ENCODE results near the gene SLC35F6.

SLC35F6 gene

GRCh38 chr2:26763019-26763418, 1.1 kb upstream of the SLC35F6 start:
- H2BK120ac ChIP-seq (ENCODE audit: low read depth, low read length), result no peak overlapping the region
- peaks cover 0 to 24% of the 10 kb centered on the region in 2 donors for H3K36me3 ChIP-seq (replicated peaks in 1 of 2; ENCODE audit: control insufficient read depth in 2 of 2, insufficient read depth in 2 of 2, low read length in 2 of 2)
- H3K14ac ChIP-seq (ENCODE audit: low read length), result no peak overlapping the region
- no peaks in the 10 kb centered on the region for H3K27me3 ChIP-seq (ENCODE audit: control insufficient read depth in 3 of 3, insufficient read depth in 3 of 3, low read depth in 1 of 3, low read length in 3 of 3)
- H2BK12ac ChIP-seq (ENCODE audit: low read length), result no peak overlapping the region
- H3K9me3 ChIP-seq (replicated peaks in 1 of 2; ENCODE audit: control insufficient read depth in 2 of 2, insufficient read depth in 1 of 2, low read depth in 1 of 2, low read length in 2 of 2), result no peaks in the 10 kb centered on the region
- H3K4me3 ChIP-seq (ENCODE audit: low read length in 2 of 2), result no peak overlapping the region
- H3K23ac ChIP-seq (ENCODE audit: low read depth, low read length, poor library complexity), result no peak overlapping the region
- no peak overlapping the region for H4K91ac ChIP-seq (ENCODE audit: low read depth, low read length, poor library complexity)
- no peak overlapping the region for H3K27ac ChIP-seq (replicated peaks; ENCODE audit: low read length)
- no peak overlapping the region for H2BK15ac ChIP-seq (ENCODE audit: low read length)
- no peak overlapping the region for H3K4ac ChIP-seq (ENCODE audit: low read length)
- no peak overlapping the region for H2AK5ac ChIP-seq (ENCODE audit: low read depth, low read length)
- H4K8ac ChIP-seq (ENCODE audit: low read depth, low read length), result no peak overlapping the region
- peaks cover 13 to 35% of the 10 kb centered on the region in 2 donors for H3K4me1 ChIP-seq (ENCODE audit: control insufficient read depth in 2 of 2, insufficient read depth in 1 of 2, low read depth in 1 of 2, low read length in 2 of 2)
- no peak overlapping the region for H3K18ac ChIP-seq (ENCODE audit: low read length)
- no peak for DNase-seq (ENCODE audit: low spot score)
- H3K9ac ChIP-seq (ENCODE audit: low read depth, low read length, poor library complexity), result no peak overlapping the region
- no peak overlapping the region for H2BK5ac ChIP-seq (ENCODE audit: low read length)
- H2AFZ ChIP-seq (ENCODE audit: low read length), result no peak overlapping the region
- H3K4me2 ChIP-seq (ENCODE audit: insufficient read depth, low read length, poor library complexity, severe bottlenecking), result no peak overlapping the region
- no peaks in the 10 kb centered on the region for H3K79me1 ChIP-seq (ENCODE audit: low read depth, low read length)
- WGBS, 2 donors (ENCODE audit: extremely low coverage in 2 of 2, insufficient read length in 2 of 2, insufficient replicate concordance in 1 of 2), result no CpG with 5 or more reads among the region's 10 CpGs

DNA sequence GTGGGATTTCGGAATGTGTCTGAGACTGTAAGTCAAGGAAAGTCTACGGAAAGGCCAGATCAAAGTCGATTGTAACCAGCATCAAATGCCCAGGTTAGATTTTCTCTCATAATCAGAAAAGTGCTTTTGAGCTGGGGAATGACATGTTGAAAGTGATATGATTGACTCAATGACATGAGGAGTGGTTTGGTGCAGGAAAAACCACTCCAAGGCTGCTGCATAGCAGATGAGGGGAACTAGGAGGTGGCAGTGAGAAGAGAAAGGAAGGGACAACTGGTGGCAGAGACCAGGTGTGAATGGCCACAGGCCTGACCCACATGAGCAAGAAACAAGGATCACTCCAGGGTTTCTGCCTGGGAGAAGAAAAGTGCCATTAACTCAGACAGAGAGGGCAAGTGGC, 822 bp downstream of the SLC35F6 start:
- no peak overlapping the region for H3K18ac ChIP-seq (ENCODE audit: low read length)
- H2BK15ac ChIP-seq (ENCODE audit: low read length), result no peak overlapping the region
- no peaks in the 10 kb centered on the region for H3K27me3 ChIP-seq (ENCODE audit: control insufficient read depth in 3 of 3, insufficient read depth in 3 of 3, low read depth in 1 of 3, low read length in 3 of 3)
- H2BK5ac ChIP-seq (ENCODE audit: low read length), result no peak overlapping the region
- no peak overlapping the region for H3K27ac ChIP-seq (replicated peaks; ENCODE audit: low read length)
- peaks cover 3% of the 10 kb centered on the region for H3K79me1 ChIP-seq (ENCODE audit: low read depth, low read length)
- peaks cover 0 to 38% of the 10 kb centered on the region in 2 donors for H3K36me3 ChIP-seq (replicated peaks in 1 of 2; ENCODE audit: control insufficient read depth in 2 of 2, insufficient read depth in 2 of 2, low read length in 2 of 2)
- H4K91ac ChIP-seq (ENCODE audit: low read depth, low read length, poor library complexity), result no peak overlapping the region
- H3K4me2 ChIP-seq (ENCODE audit: insufficient read depth, low read length, poor library complexity, severe bottlenecking), result peak overlapping the region; percentile 88
- H3K9me3 ChIP-seq (replicated peaks in 1 of 2; ENCODE audit: control insufficient read depth in 2 of 2, insufficient read depth in 1 of 2, low read depth in 1 of 2, low read length in 2 of 2), result no peaks in the 10 kb centered on the region
- no CpG with 5 or more reads among the region's 3 CpGs for WGBS, 2 donors (ENCODE audit: extremely low coverage in 2 of 2, insufficient read length in 2 of 2, insufficient replicate concordance in 1 of 2)
- peak overlapping the region; percentile 90 for H3K9ac ChIP-seq (ENCODE audit: low read depth, low read length, poor library complexity)
- H3K4me1 ChIP-seq (ENCODE audit: control insufficient read depth in 2 of 2, insufficient read depth in 1 of 2, low read depth in 1 of 2, low read length in 2 of 2), result peaks cover 7 to 34% of the 10 kb centered on the region in 2 donors
- H2AK5ac ChIP-seq (ENCODE audit: low read depth, low read length), result no peak overlapping the region
- H3K23ac ChIP-seq (ENCODE audit: low read depth, low read length, poor library complexity), result no peak overlapping the region
- peak overlapping the region; percentile 87 for H2AFZ ChIP-seq (ENCODE audit: low read length)
- no peak overlapping the region for H2BK120ac ChIP-seq (ENCODE audit: low read depth, low read length)
- no peak overlapping the region for H2BK12ac ChIP-seq (ENCODE audit: low read length)
- no peak overlapping the region for H3K4ac ChIP-seq (ENCODE audit: low read length)
- H3K4me3 ChIP-seq (ENCODE audit: low read length in 2 of 2), result peak overlapping the region; percentile 89 to 92
- DNase-seq (ENCODE audit: low spot score), result no peak
- no peak overlapping the region for H4K8ac ChIP-seq (ENCODE audit: low read depth, low read length)
- H3K14ac ChIP-seq (ENCODE audit: low read length), result no peak overlapping the region

GRCh38 chr2:26765475-26766200, 1.6 kb downstream of the SLC35F6 start:
- H2AFZ ChIP-seq (ENCODE audit: low read length), result no peak overlapping the region
- H3K23ac ChIP-seq (ENCODE audit: low read depth, low read length, poor library complexity), result no peak overlapping the region
- no peak overlapping the region for H2BK5ac ChIP-seq (ENCODE audit: low read length)
- no peak overlapping the region for H2BK15ac ChIP-seq (ENCODE audit: low read length)
- H3K4me1 ChIP-seq (ENCODE audit: control insufficient read depth in 2 of 2, insufficient read depth in 1 of 2, low read depth in 1 of 2, low read length in 2 of 2), result peaks cover 7 to 34% of the 10 kb centered on the region in 2 donors
- no peak overlapping the region for H3K14ac ChIP-seq (ENCODE audit: low read length)
- no peak overlapping the region for H4K91ac ChIP-seq (ENCODE audit: low read depth, low read length, poor library complexity)
- H2BK120ac ChIP-seq (ENCODE audit: low read depth, low read length), result no peak overlapping the region
- H3K18ac ChIP-seq (ENCODE audit: low read length), result no peak overlapping the region
- no peak overlapping the region for H3K9ac ChIP-seq (ENCODE audit: low read depth, low read length, poor library complexity)
- H3K36me3 ChIP-seq (replicated peaks in 1 of 2; ENCODE audit: control insufficient read depth in 2 of 2, insufficient read depth in 2 of 2, low read length in 2 of 2), result peaks cover 0 to 41% of the 10 kb centered on the region in 2 donors
- H4K8ac ChIP-seq (ENCODE audit: low read depth, low read length), result no peak overlapping the region
- H3K9me3 ChIP-seq (replicated peaks in 1 of 2; ENCODE audit: control insufficient read depth in 2 of 2, insufficient read depth in 1 of 2, low read depth in 1 of 2, low read length in 2 of 2), result no peaks in the 10 kb centered on the region
- DNase-seq (ENCODE audit: low spot score), result no peak
- WGBS, 2 donors (ENCODE audit: extremely low coverage in 2 of 2, insufficient read length in 2 of 2, insufficient replicate concordance in 1 of 2), result no CpG with 5 or more reads among the region's 10 CpGs
- no peak overlapping the region for H3K4me2 ChIP-seq (ENCODE audit: insufficient read depth, low read length, poor library complexity, severe bottlenecking)
- no peak overlapping the region for H2AK5ac ChIP-seq (ENCODE audit: low read depth, low read length)
- peak overlapping the region in 1 of 2 donors; percentile 92 for H3K4me3 ChIP-seq (ENCODE audit: low read length in 2 of 2)
- H2BK12ac ChIP-seq (ENCODE audit: low read length), result no peak overlapping the region
- no peak overlapping the region for H3K27ac ChIP-seq (replicated peaks; ENCODE audit: low read length)
- no peak overlapping the region for H3K4ac ChIP-seq (ENCODE audit: low read length)
- no peaks in the 10 kb centered on the region for H3K27me3 ChIP-seq (ENCODE audit: control insufficient read depth in 3 of 3, insufficient read depth in 3 of 3, low read depth in 1 of 3, low read length in 3 of 3)
- peaks cover 3% of the 10 kb centered on the region for H3K79me1 ChIP-seq (ENCODE audit: low read depth, low read length)

DNA sequence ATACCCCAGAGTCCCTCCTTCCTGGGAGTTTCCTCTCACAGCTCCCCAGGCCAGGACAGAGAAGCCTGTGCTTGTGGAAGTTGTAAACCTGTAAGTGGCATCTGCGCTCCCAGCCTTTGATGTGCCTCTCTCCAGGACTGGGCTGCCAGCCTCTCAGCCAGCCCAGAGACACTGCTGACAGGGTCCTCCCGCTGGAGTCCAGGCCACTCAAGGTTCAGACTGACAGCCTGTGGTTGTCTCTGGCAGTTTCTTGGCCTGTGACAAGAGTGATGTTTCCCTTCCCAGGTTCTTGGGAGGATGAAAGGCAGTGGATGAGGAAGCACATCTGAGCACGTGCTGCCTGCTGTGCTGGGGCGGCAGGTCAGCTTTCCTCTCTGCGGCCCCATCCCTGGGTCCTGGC, 3.0 kb downstream of the SLC35F6 start:
- no peak overlapping the region for H3K4me2 ChIP-seq (ENCODE audit: insufficient read depth, low read length, poor library complexity, severe bottlenecking)
- no peak overlapping the region for H2AK5ac ChIP-seq (ENCODE audit: low read depth, low read length)
- H3K14ac ChIP-seq (ENCODE audit: low read length), result no peak overlapping the region
- H2BK120ac ChIP-seq (ENCODE audit: low read depth, low read length), result no peak overlapping the region
- no peak overlapping the region for H3K4ac ChIP-seq (ENCODE audit: low read length)
- H3K4me1 ChIP-seq (ENCODE audit: control insufficient read depth in 2 of 2, insufficient read depth in 1 of 2, low read depth in 1 of 2, low read length in 2 of 2), result peaks cover 7 to 34% of the 10 kb centered on the region in 2 donors
- H2BK15ac ChIP-seq (ENCODE audit: low read length), result no peak overlapping the region
- no peak overlapping the region for H2BK5ac ChIP-seq (ENCODE audit: low read length)
- no peak overlapping the region for H3K23ac ChIP-seq (ENCODE audit: low read depth, low read length, poor library complexity)
- no peak overlapping the region for H3K18ac ChIP-seq (ENCODE audit: low read length)
- H4K8ac ChIP-seq (ENCODE audit: low read depth, low read length), result no peak overlapping the region
- no peak overlapping the region for H3K9ac ChIP-seq (ENCODE audit: low read depth, low read length, poor library complexity)
- no peak overlapping the region for H3K4me3 ChIP-seq (ENCODE audit: low read length in 2 of 2)
- H3K27ac ChIP-seq (replicated peaks; ENCODE audit: low read length), result no peak overlapping the region
- H2BK12ac ChIP-seq (ENCODE audit: low read length), result no peak overlapping the region
- H3K9me3 ChIP-seq (replicated peaks in 1 of 2; ENCODE audit: control insufficient read depth in 2 of 2, insufficient read depth in 1 of 2, low read depth in 1 of 2, low read length in 2 of 2), result no peaks in the 10 kb centered on the region
- peaks cover 3% of the 10 kb centered on the region for H3K79me1 ChIP-seq (ENCODE audit: low read depth, low read length)
- H4K91ac ChIP-seq (ENCODE audit: low read depth, low read length, poor library complexity), result no peak overlapping the region
- WGBS, 2 donors (ENCODE audit: extremely low coverage in 2 of 2, insufficient read length in 2 of 2, insufficient replicate concordance in 1 of 2), result no CpG with 5 or more reads among the region's 5 CpGs
- DNase-seq (ENCODE audit: low spot score), result no peak
- peaks cover 0 to 51% of the 10 kb centered on the region in 2 donors for H3K36me3 ChIP-seq (replicated peaks in 1 of 2; ENCODE audit: control insufficient read depth in 2 of 2, insufficient read depth in 2 of 2, low read length in 2 of 2)
- H3K27me3 ChIP-seq (ENCODE audit: control insufficient read depth in 3 of 3, insufficient read depth in 3 of 3, low read depth in 1 of 3, low read length in 3 of 3), result no peaks in the 10 kb centered on the region
- no peak overlapping the region for H2AFZ ChIP-seq (ENCODE audit: low read length)
